Mesenchymal stem cell (in vitro differentiated cells and primary cell): ENCODE results near the gene LTBR.

Source experiments
- DNase-seq: peaks from one replicate; pipeline ENCODE4 v3.0.0-alpha.2; 2013
- H2AFZ ChIP-seq: one replicate; pipeline ENCODE4 v1.6.1; 2013; ENCODE audit warnings: low read depth, mild to moderate bottlenecking, control low read depth, inconsistent platforms, low read length, moderate library complexity
- H2AK5ac ChIP-seq: 2 replicates; pipeline ENCODE4 v1.6.1; 2013; ENCODE audit warnings: low read length, moderate library complexity, mild to moderate bottlenecking, inconsistent platforms; ENCODE audit not compliant: severe bottlenecking
- H2BK120ac ChIP-seq: one replicate; pipeline ENCODE4 v1.6.1; 2013; ENCODE audit warnings: low read depth, mild to moderate bottlenecking, inconsistent platforms, low read length, moderate library complexity
- H2BK12ac ChIP-seq, 2 experiments: one replicate each; pipeline ENCODE4 v1.6.1; 2013; ENCODE audit warnings: inconsistent platforms in 2 of 2, low read length in 2 of 2, mild to moderate bottlenecking in 2 of 2, moderate library complexity in 2 of 2, control low read depth in 1 of 2
- H2BK15ac ChIP-seq: one replicate; pipeline ENCODE4 v1.6.1; 2013; ENCODE audit warnings: mild to moderate bottlenecking, low read depth, inconsistent platforms; ENCODE audit not compliant: poor library complexity, severe bottlenecking
- H2BK5ac ChIP-seq: 2 replicates; pipeline ENCODE4 v1.6.1; 2013; ENCODE audit warnings: low read depth, mild to moderate bottlenecking, low read length, control low read depth, inconsistent platforms; ENCODE audit not compliant: poor library complexity, severe bottlenecking
- H3K14ac ChIP-seq, 2 experiments: one replicate each; pipeline ENCODE4 v1.6.1; 2013; ENCODE audit warnings: inconsistent platforms in 2 of 2, low read length in 2 of 2, control low read depth in 1 of 2, mild to moderate bottlenecking in 1 of 2, moderate library complexity in 1 of 2
- H3K18ac ChIP-seq, 2 experiments: one replicate each; pipeline ENCODE4 v1.6.1; 2013; ENCODE audit warnings: inconsistent platforms in 2 of 2, low read length in 2 of 2, control low read depth in 1 of 2, low read depth in 1 of 2, mild to moderate bottlenecking in 1 of 2
- H3K23ac ChIP-seq, 2 experiments: one replicate each; pipeline ENCODE4 v1.6.1; 2013; ENCODE audit warnings: inconsistent platforms in 2 of 2, low read length in 2 of 2, mild to moderate bottlenecking in 2 of 2, moderate library complexity in 2 of 2, control low read depth in 1 of 2
- H3K27ac ChIP-seq: 2 replicates; pipeline ENCODE4 v1.5.1; 2013; ENCODE audit warnings: mild to moderate bottlenecking, moderate library complexity, low read length, control low read depth, inconsistent platforms; ENCODE audit not compliant: poor library complexity, severe bottlenecking
- H3K27me3 ChIP-seq, 2 experiments: 2 replicates each; pipeline versions ENCODE4 v1.6.1 to v1.7.0; 2013; ENCODE audit warnings: low read length in 2 of 2, mild to moderate bottlenecking in 2 of 2, moderate library complexity in 2 of 2, control low read depth in 1 of 2, inconsistent platforms in 1 of 2; ENCODE audit not compliant: control insufficient read depth in 1 of 2, insufficient read depth in 1 of 2
- H3K36me3 ChIP-seq, 2 experiments: 2 replicates each; pipeline versions ENCODE4 v1.6.1 to v1.7.0; 2013; ENCODE audit warnings: low read length in 2 of 2, control low read depth in 1 of 2, inconsistent platforms in 1 of 2, low read depth in 1 of 2, mild to moderate bottlenecking in 1 of 2; ENCODE audit not compliant: insufficient read depth in 2 of 2, control insufficient read depth in 1 of 2
- H3K4ac ChIP-seq, 2 experiments: one replicate each; pipeline ENCODE4 v1.6.1; 2013; ENCODE audit warnings: inconsistent platforms in 2 of 2, low read length in 2 of 2, mild to moderate bottlenecking in 2 of 2, moderate library complexity in 2 of 2, control low read depth in 1 of 2, low read depth in 1 of 2
- H3K4me1 ChIP-seq: 2 replicates; pipeline ENCODE4 v1.6.1; 2013; ENCODE audit warnings: low read depth, low read length, control low read depth; ENCODE audit not compliant: control insufficient read depth, insufficient read depth
- H3K4me2 ChIP-seq: 2 replicates; pipeline ENCODE4 v1.6.1; 2013; ENCODE audit warnings: low read length, mild to moderate bottlenecking, inconsistent platforms; ENCODE audit not compliant: poor library complexity, severe bottlenecking
- H3K4me3 ChIP-seq, 2 experiments: 2 replicates each; pipeline versions ENCODE4 v1.5.1 to v1.7.0; 2013; ENCODE audit warnings: low read length in 2 of 2, mild to moderate bottlenecking in 2 of 2, control low read depth in 1 of 2, low read depth in 1 of 2; ENCODE audit not compliant: insufficient read depth in 1 of 2
- H3K79me1 ChIP-seq: replicated peaks from 2 replicates; pipeline ENCODE4 v1.6.1; 2013; ENCODE audit warnings: mild to moderate bottlenecking, control low read depth, low read length, inconsistent platforms; ENCODE audit not compliant: poor library complexity, severe bottlenecking
- H3K9ac ChIP-seq: 2 replicates; pipeline ENCODE4 v1.7.0; 2013; ENCODE audit warnings: mild to moderate bottlenecking, low read length, moderate library complexity
- H3K9me3 ChIP-seq: 2 replicates; pipeline ENCODE4 v1.7.0; 2013; ENCODE audit warnings: mild to moderate bottlenecking, low read length; ENCODE audit not compliant: control insufficient read depth
- H4K8ac ChIP-seq: one replicate; pipeline ENCODE4 v1.6.1; 2013; ENCODE audit warnings: inconsistent platforms, mild to moderate bottlenecking, low read length, moderate library complexity
- H4K91ac ChIP-seq: one replicate; pipeline ENCODE4 v1.6.1; 2013; ENCODE audit warnings: mild to moderate bottlenecking, low read length, inconsistent platforms
- WGBS: methylation state at CpG from one replicate; pipeline ENCODE4 v1.1.7; 2013; ENCODE audit warnings: mixed read lengths; 5-methylcytosine and 5-hydroxymethylcytosine counted together

Gene LTBR

DNA sequence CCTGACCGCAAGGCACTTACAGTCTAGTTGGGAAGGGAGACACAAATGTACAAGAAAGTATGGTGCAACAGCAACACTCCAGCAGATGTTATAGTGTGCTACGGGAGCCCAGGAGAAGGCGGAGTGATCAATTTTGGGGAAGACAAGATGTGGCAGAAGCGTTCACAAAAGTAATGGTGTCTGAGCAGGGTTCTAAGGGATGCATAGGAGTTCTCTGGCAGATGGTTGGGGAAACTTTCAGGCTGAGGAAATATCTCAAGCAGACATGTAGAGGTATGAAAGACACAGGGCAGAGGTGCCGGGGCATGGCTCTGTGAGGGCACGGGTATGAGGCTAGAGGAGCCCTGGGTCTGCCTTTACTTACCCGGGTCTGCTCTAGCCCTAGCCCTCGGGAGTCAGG, 37.0 kb upstream of the LTBR start:
- H3K27ac ChIP-seq = no peak overlapping the region
- H3K36me3 ChIP-seq = no peaks in the 10 kb centered on the region
- no peak overlapping the region for H2BK5ac ChIP-seq
- H3K4me2 ChIP-seq = no peak overlapping the region
- no peak overlapping the region for H4K8ac ChIP-seq
- no peak overlapping the region for H3K23ac ChIP-seq
- no peak for DNase-seq
- no peak overlapping the region for H2BK15ac ChIP-seq
- peaks cover 14% of the 10 kb centered on the region for H3K4me1 ChIP-seq
- peak overlapping the region; percentile 61 for H3K9ac ChIP-seq
- H3K4ac ChIP-seq = no peak overlapping the region
- no peak overlapping the region for H3K18ac ChIP-seq
- no peak overlapping the region for H2BK12ac ChIP-seq
- no peak overlapping the region for H4K91ac ChIP-seq
- no peaks in the 10 kb centered on the region for H3K27me3 ChIP-seq
- WGBS = 96% methylated on average over 8 of the region's 8 CpGs
- no peak overlapping the region for H3K4me3 ChIP-seq
- no peaks in the 10 kb centered on the region for H3K9me3 ChIP-seq
- H2BK120ac ChIP-seq = no peak overlapping the region
- peaks cover 4% of the 10 kb centered on the region for H3K79me1 ChIP-seq
- H2AK5ac ChIP-seq = no peak overlapping the region
- H3K14ac ChIP-seq = no peak overlapping the region
- no peak overlapping the region for H2AFZ ChIP-seq

DNA sequence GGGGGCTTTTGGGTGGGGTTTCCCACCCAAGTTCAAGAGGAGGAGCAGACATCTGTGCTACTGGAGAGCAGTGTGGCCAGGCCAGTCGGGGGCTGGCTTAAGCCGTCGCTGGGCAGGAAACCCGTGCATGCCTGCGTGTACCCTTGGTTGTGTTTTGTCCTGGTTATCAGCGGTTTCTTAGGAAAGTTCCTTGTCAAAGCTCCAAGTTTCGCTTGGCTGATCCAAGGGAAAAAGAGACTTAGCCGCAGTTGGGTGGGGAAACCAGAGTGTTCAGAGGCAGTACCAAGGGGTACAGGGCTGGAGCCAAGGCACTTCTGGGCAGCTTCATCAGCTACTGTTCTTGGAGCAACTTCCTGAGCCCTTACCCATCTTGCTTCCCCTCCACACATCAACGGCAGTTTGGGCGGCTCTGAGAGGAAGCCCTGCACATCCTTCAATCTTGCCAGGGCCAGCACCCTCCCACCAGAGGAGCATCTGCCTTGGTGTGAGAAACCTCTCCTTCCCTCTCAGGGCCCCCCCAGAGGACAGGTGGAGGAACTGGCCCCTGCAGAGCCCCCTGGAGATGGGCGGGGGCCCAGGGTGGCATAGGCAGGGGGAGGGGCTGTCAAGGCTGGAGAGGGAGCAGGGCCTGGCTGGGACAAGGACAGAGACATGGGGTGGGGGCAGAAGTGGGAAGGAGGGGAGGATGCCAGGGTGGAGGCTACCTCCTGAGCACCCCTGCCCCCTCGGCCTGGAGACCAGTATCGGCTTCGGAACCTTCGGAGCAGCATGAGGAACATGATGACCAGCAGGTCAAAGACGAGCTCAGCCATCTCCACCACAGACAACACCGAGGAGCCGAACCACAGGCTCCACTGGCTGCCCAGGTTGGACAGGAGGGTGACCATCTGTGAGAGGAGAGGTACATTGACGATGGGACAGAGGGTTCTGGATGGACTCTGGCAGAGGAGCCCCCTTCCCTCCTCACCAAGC, 36.3 kb upstream of the LTBR start:
- H3K4ac ChIP-seq = no peak overlapping the region
- H3K9ac ChIP-seq = peak overlapping the region; percentile 61
- H2BK5ac ChIP-seq = no peak overlapping the region
- H2BK120ac ChIP-seq = no peak overlapping the region
- no peak overlapping the region for H4K91ac ChIP-seq
- no peaks in the 10 kb centered on the region for H3K27me3 ChIP-seq
- peak overlapping the region; percentile 1 to 47 for H2BK12ac ChIP-seq
- H3K79me1 ChIP-seq = peaks cover 2% of the 10 kb centered on the region
- no peak overlapping the region for H2AFZ ChIP-seq
- H3K4me3 ChIP-seq = peak overlapping the region in 1 of 2 experiments; percentile 34
- 84% methylated on average over 14 of the region's 19 CpGs for WGBS
- no peaks in the 10 kb centered on the region for H3K36me3 ChIP-seq
- no peaks in the 10 kb centered on the region for H3K9me3 ChIP-seq
- no peak overlapping the region for H3K23ac ChIP-seq
- H2AK5ac ChIP-seq = no peak overlapping the region
- H2BK15ac ChIP-seq = no peak overlapping the region
- no peak overlapping the region for H3K4me2 ChIP-seq
- no peak for DNase-seq
- no peak overlapping the region for H3K14ac ChIP-seq
- H4K8ac ChIP-seq = no peak overlapping the region
- peaks cover 14% of the 10 kb centered on the region for H3K4me1 ChIP-seq
- H3K18ac ChIP-seq = peak overlapping the region in 1 of 2 experiments; percentile 5
- H3K27ac ChIP-seq = no peak overlapping the region

DNA sequence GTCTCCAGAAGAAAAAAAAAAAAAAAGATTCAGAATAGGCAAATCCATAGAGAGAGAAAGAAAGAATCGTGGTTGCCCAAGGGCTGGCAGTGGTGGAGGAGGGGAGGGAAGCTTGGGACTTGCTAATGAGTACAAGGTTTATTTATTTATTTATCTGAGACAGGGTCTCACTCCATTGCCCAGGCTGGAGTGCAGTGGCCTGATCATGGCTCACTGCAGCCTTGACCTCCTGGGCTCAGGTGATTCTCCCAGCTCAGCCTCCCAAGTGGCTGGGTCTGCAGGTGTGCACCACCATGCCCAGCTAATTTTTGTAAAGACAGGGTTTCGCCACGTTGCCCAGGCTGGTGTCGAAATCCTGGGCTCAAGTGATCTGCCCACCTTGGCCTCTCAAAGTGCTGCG, 32.3 kb upstream of the LTBR start:
- Histone ChIP-seq H3K9ac (no peak overlapping the region), H4K8ac (no peak overlapping the region), H3K14ac (no peak overlapping the region), H3K9me3 (no peaks in the 10 kb centered on the region), H3K27ac (no peak overlapping the region), H2BK120ac (no peak overlapping the region), H2BK5ac (no peak overlapping the region), H3K23ac (no peak overlapping the region), H3K4me1 (peaks cover 11% of the 10 kb centered on the region), H2AK5ac (no peak overlapping the region), H3K79me1 (no peaks in the 10 kb centered on the region), H3K4me3 (no peak overlapping the region), H3K4me2 (no peak overlapping the region), H3K27me3 (peaks cover 0 to 14% of the 10 kb centered on the region in 2 experiments), H2BK15ac (no peak overlapping the region), H4K91ac (no peak overlapping the region), H2BK12ac (no peak overlapping the region), H2AFZ (no peak overlapping the region), H3K4ac (no peak overlapping the region), H3K18ac (no peak overlapping the region), H3K36me3 (no peaks in the 10 kb centered on the region)
- DNase-seq = no peak
- WGBS = 97% methylated on average over 5 of the region's 5 CpGs
